HepG2 (cell line): ENCODE measurements around the gene NKIRAS1. TPM values are rescaled to one million over a fixed set of nuclear protein-coding genes. Genes with fewer than 3 reads are reported as not detected.

ENCODE experiments used
- GPN1 ChIP-seq: sonication (generic); formaldehyde crosslinking; IDR thresholded peaks from 2 replicates; pipeline ENCODE4 v1.5.1; 2020; ENCODE audit warnings: missing genetic modification reagents, borderline replicate concordance
- HNRNPK ChIP-seq: fragments of 200-400 bp; formaldehyde crosslinking; IDR thresholded peaks from 2 replicates; pipeline ENCODE4 v1.6.1; 2018; ENCODE audit warnings: low read length, low read depth, moderate library complexity, mild to moderate bottlenecking; ENCODE audit not compliant: poor library complexity, severe bottlenecking
- NBN ChIP-seq: fragments of 450-650 bp; conservative IDR thresholded peaks from 2 replicates; pipeline ENCODE4 v1.6.1; 2017
- SCMH1 ChIP-seq: sonication (generic); formaldehyde crosslinking; IDR thresholded peaks from 2 replicates; pipeline ENCODE4 v1.9.0; 2021; ENCODE audit warnings: missing genetic modification reagents, mild to moderate bottlenecking, borderline replicate concordance
- ZBTB21 ChIP-seq: sonication (generic); formaldehyde crosslinking; IDR thresholded peaks from 2 replicates; pipeline ENCODE4 v1.4.0; 2020; ENCODE audit warnings: missing genetic modification reagents
- ZBTB7A ChIP-seq: sonication (generic); formaldehyde crosslinking; IDR thresholded peaks from 2 replicates; pipeline ENCODE4 v1.8.0; 2022; ENCODE audit warnings: mild to moderate bottlenecking, missing genetic modification reagents
- ZNF10 ChIP-seq: sonication (generic); formaldehyde crosslinking; IDR thresholded peaks from 2 replicates; pipeline ENCODE4 v1.4.0; 2020; ENCODE audit warnings: mild to moderate bottlenecking, low read depth, missing genetic modification reagents, borderline replicate concordance
- ZNF34 ChIP-seq: sonication (generic); formaldehyde crosslinking; IDR thresholded peaks from 2 replicates; pipeline ENCODE4 v1.4.0; 2020; ENCODE audit warnings: mild to moderate bottlenecking, missing genetic modification reagents, borderline replicate concordance
- ZNF563 ChIP-seq: sonication (generic); formaldehyde crosslinking; IDR thresholded peaks from 2 replicates; pipeline ENCODE4 v1.8.0; 2022; ENCODE audit warnings: mild to moderate bottlenecking, moderate library complexity, missing genetic modification reagents
- ZNF644 ChIP-seq: IDR thresholded peaks from 2 replicates; pipeline ENCODE4 v1.6.1; 2016; ENCODE audit warnings: low read depth
- ZNF670 ChIP-seq: sonication (generic); formaldehyde crosslinking; IDR thresholded peaks from 2 replicates; pipeline ENCODE4 v1.8.0; 2022; ENCODE audit warnings: mild to moderate bottlenecking, missing genetic modification reagents, borderline replicate concordance
- ZNF891 ChIP-seq: sonication (generic); formaldehyde crosslinking; IDR thresholded peaks from 2 replicates; pipeline ENCODE4 v1.5.0; 2020; ENCODE audit warnings: mild to moderate bottlenecking, missing genetic modification reagents
- polyA plus RNA-seq, 8 experiments: library from polyadenylated mRNA; depleted of rRNA in 3 of 8; stranded (reverse) in 7 of 8; unstranded in 1 of 8; fragments of >200 nt; fragmentation: Illumina TruSeq in 4 of 8; extraction: Trizol in 4 of 8; gene quantifications; 2 replicates each; pipeline versions ENCODE4 v1.2.1 to v1.2.3, GENCODE V29; 2011 to 2016; ENCODE audit warnings: low read depth in 4 of 8, missing spikeins in 1 of 8, mixed read lengths in 1 of 8; ENCODE audit not compliant: insufficient read depth in 1 of 8
- total RNA-seq, 5 experiments: library from RNA; depleted of rRNA; stranded (reverse); fragments of >200 nt; fragmentation: Illumina TruSeq; extraction: Trizol; gene quantifications; 2 replicates each; pipeline ENCODE4 v1.2.3, GENCODE V29; 2016; ENCODE audit warnings: low read depth in 1 of 5
- TF ChIP-seq, protein P1 (sequence below): sonication (generic); formaldehyde crosslinking; IDR thresholded peaks from 2 replicates; pipeline ENCODE4 v1.5.1; 2020; ENCODE audit warnings: mild to moderate bottlenecking, missing genetic modification reagents
- TF ChIP-seq, protein P2 (sequence below): sonication (generic); formaldehyde crosslinking; IDR thresholded peaks from 2 replicates; pipeline ENCODE4 v1.5.1; 2020; ENCODE audit warnings: missing genetic modification reagents, mild to moderate bottlenecking, borderline replicate concordance
- TF ChIP-seq, protein P3 (sequence below): sonication (generic); formaldehyde crosslinking; IDR thresholded peaks from 2 replicates; pipeline ENCODE4 v1.4.0; 2020; ENCODE audit warnings: missing genetic modification reagents
- TF ChIP-seq, protein P4 (sequence below): sonication (generic); formaldehyde crosslinking; IDR thresholded peaks from 2 replicates; pipeline ENCODE4 v1.5.0; 2020; ENCODE audit warnings: mild to moderate bottlenecking, missing genetic modification reagents, moderate library complexity
- TF ChIP-seq, protein P5 (sequence below): sonication (generic); formaldehyde crosslinking; IDR thresholded peaks from 2 replicates; pipeline ENCODE4 v1.8.0; 2022; ENCODE audit warnings: missing genetic modification reagents, mild to moderate bottlenecking, moderate library complexity, borderline replicate concordance

Gene NKIRAS1
- total and polyA plus RNA-seq, 2 of the 13 experiments (the other 11 are each of a cell fraction or from before 2014, with no cell fraction given) = 4.3 to 8.0 TPM

DNA sequence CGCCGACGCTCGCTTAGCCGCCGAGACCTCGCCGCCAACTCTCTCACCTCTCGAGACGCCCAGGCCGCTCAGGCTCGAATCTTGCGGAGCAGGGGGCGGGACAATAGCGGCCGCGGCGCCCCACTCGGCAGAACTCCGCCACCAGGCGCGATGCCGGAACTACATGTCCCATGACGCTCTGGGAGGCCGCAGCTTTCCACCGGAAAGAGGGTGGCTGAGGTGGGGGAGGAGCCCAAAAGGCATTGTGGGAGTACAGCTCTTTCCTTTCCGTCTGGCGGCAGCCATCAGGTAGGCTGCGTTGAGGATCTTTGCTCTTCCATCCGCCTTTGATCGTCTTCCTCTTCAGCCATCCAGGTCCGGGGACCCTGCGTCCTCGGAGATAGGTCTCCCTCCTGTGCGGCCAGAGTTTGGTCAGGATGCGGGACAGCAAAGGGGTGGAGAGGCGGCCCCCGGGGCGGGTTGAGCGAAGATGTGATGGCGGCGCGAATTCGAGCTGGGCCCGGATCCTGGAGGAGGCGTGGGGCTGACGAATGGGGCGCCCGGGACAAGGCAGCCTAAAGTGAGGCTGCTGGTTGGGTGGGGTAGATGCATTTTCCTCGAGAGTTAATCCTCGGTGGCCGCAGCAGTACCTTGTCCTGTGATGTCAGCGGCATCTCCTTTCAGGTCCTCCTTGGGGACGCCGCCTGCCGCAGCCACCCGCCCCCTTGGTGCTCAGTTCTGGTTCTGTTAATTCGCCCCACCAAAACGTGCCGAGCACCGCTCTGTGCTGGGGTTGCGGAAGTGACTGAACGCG is at the start of gene NKIRAS1, which contains the start of gene RPL15 (continued):
- TF ChIP-seq SCMH1 (CRISPR knock-in tag) = no peak
- TF ChIP-seq ZBTB7A (CRISPR knock-in tag) = no peak
- no peak for TF ChIP-seq ZNF644
- TF ChIP-seq, protein P1, sequence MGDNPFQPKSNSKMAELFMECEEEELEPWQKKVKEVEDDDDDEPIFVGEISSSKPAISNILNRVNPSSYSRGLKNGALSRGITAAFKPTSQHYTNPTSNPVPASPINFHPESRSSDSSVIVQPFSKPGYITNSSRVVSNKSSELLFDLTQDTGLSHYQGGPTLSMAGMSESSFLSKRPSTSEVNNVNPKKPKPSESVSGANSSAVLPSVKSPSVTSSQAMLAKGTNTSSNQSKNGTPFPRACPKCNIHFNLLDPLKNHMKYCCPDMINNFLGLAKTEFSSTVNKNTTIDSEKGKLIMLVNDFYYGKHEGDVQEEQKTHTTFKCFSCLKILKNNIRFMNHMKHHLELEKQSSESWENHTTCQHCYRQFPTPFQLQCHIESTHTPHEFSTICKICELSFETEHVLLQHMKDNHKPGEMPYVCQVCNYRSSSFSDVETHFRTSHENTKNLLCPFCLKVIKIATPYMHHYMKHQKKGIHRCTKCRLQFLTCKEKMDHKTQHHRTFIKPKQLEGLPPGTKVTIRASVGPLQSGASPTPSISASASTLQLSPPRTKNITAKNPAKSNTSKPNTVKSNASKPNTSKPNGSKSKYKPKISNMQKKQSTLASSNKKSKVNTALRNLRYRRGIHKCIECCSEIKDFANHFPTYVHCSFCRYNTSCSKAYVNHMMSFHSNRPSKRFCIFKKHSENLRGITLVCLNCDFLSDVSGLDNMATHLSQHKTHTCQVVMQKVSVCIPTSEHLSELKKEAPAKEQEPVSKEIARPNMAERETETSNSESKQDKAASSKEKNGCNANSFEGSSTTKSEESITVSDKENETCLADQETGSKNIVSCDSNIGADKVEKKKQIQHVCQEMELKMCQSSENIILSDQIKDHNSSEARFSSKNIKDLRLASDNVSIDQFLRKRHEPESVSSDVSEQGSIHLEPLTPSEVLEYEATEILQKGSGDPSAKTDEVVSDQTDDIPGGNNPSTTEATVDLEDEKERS = peak; percentile 84; the same call in 1 of the 2 replicates
- TF ChIP-seq, protein P2, sequence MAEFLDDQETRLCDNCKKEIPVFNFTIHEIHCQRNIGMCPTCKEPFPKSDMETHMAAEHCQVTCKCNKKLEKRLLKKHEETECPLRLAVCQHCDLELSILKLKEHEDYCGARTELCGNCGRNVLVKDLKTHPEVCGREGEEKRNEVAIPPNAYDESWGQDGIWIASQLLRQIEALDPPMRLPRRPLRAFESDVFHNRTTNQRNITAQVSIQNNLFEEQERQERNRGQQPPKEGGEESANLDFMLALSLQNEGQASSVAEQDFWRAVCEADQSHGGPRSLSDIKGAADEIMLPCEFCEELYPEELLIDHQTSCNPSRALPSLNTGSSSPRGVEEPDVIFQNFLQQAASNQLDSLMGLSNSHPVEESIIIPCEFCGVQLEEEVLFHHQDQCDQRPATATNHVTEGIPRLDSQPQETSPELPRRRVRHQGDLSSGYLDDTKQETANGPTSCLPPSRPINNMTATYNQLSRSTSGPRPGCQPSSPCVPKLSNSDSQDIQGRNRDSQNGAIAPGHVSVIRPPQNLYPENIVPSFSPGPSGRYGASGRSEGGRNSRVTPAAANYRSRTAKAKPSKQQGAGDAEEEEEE = no peak
- no peak; the same call in 1 of the 2 replicates for TF ChIP-seq ZNF891 (CRISPR knock-in tag)
- TF ChIP-seq, protein P3, sequence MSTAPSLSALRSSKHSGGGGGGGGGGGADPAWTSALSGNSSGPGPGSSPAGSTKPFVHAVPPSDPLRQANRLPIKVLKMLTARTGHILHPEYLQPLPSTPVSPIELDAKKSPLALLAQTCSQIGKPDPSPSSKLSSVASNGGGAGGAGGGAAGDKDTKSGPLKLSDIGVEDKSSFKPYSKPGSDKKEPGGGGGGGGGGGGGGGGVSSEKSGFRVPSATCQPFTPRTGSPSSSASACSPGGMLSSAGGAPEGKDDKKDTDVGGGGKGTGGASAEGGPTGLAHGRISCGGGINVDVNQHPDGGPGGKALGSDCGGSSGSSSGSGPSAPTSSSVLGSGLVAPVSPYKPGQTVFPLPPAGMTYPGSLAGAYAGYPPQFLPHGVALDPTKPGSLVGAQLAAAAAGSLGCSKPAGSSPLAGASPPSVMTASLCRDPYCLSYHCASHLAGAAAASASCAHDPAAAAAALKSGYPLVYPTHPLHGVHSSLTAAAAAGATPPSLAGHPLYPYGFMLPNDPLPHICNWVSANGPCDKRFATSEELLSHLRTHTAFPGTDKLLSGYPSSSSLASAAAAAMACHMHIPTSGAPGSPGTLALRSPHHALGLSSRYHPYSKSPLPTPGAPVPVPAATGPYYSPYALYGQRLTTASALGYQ = no peak; the same call in 1 of the 2 replicates
- TF ChIP-seq ZNF670 (CRISPR knock-in tag) = peak; percentile 75; the same call in 1 of the 2 replicates
- no peak for TF ChIP-seq ZNF10 (CRISPR knock-in tag)
- TF ChIP-seq ZNF34 = peak; percentile 47; the same call in 1 of the 2 replicates
- 0 out of 2 replicates have a peak, but pooled peaks have one; percentile 6 for TF ChIP-seq ZBTB21 (CRISPR knock-in tag)
- no peak for TF ChIP-seq GPN1
- TF ChIP-seq NBN = no peak
- TF ChIP-seq, protein P4, sequence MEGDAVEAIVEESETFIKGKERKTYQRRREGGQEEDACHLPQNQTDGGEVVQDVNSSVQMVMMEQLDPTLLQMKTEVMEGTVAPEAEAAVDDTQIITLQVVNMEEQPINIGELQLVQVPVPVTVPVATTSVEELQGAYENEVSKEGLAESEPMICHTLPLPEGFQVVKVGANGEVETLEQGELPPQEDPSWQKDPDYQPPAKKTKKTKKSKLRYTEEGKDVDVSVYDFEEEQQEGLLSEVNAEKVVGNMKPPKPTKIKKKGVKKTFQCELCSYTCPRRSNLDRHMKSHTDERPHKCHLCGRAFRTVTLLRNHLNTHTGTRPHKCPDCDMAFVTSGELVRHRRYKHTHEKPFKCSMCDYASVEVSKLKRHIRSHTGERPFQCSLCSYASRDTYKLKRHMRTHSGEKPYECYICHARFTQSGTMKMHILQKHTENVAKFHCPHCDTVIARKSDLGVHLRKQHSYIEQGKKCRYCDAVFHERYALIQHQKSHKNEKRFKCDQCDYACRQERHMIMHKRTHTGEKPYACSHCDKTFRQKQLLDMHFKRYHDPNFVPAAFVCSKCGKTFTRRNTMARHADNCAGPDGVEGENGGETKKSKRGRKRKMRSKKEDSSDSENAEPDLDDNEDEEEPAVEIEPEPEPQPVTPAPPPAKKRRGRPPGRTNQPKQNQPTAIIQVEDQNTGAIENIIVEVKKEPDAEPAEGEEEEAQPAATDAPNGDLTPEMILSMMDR (CRISPR knock-in tag) = peak; percentile 51
- 0 out of 2 replicates have a peak, but pooled peaks have one; percentile 78 for TF ChIP-seq ZNF563
- no peak for TF ChIP-seq HNRNPK
- TF ChIP-seq, protein P5, sequence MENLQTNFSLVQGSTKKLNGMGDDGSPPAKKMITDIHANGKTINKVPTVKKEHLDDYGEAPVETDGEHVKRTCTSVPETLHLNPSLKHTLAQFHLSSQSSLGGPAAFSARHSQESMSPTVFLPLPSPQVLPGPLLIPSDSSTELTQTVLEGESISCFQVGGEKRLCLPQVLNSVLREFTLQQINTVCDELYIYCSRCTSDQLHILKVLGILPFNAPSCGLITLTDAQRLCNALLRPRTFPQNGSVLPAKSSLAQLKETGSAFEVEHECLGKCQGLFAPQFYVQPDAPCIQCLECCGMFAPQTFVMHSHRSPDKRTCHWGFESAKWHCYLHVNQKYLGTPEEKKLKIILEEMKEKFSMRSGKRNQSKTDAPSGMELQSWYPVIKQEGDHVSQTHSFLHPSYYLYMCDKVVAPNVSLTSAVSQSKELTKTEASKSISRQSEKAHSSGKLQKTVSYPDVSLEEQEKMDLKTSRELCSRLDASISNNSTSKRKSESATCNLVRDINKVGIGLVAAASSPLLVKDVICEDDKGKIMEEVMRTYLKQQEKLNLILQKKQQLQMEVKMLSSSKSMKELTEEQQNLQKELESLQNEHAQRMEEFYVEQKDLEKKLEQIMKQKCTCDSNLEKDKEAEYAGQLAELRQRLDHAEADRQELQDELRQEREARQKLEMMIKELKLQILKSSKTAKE (CRISPR knock-in tag) = no peak
